Uterus (tissue), 4 donors: ENCODE results near the gene SPDYC. TPM values are rescaled to one million over a fixed set of nuclear protein-coding genes. Genes with fewer than 3 reads are reported as not detected.

Source experiments
- DNase-seq, 2 donors: peaks; one replicate each; pipeline ENCODE4 v3.0.0-alpha.2; 2019 to 2020
- H3K27ac ChIP-seq, 2 donors: fragments of 200-600 bp; sonication (generic); 1 replicate in 1 of 2; 2 replicates in 1 of 2; pipeline ENCODE4 v1.5.1; 2016 to 2018
- H3K27me3 ChIP-seq, 2 donors: fragments of 200-600 bp; sonication (generic); one replicate each; pipeline ENCODE4 v1.5.1; 2018 to 2019; ENCODE audit warnings: control low read depth in 1 of 2
- H3K36me3 ChIP-seq, 2 donors: fragments of 200-600 bp; sonication (generic); one replicate each; pipeline ENCODE4 v1.5.1; 2019; ENCODE audit warnings: control low read depth in 1 of 2
- H3K4me1 ChIP-seq, 2 donors: fragments of 200-600 bp; sonication (generic); one replicate each; pipeline ENCODE4 v1.5.1; 2018 to 2019; ENCODE audit warnings: control low read depth in 1 of 2
- H3K4me3 ChIP-seq, 2 donors: fragments of 200-600 bp; sonication (generic); 1 replicate in 1 of 2; 2 replicates in 1 of 2; pipeline ENCODE4 v1.5.1; 2018 to 2019; ENCODE audit warnings: mild to moderate bottlenecking in 1 of 2
- H3K9me3 ChIP-seq, 2 donors: fragments of 200-600 bp; sonication (generic); one replicate each; pipeline ENCODE4 v1.5.1; 2019; ENCODE audit warnings: control low read depth in 1 of 2
- POLR2A ChIP-seq, 2 donors: fragments of 450-650 bp; IDR thresholded peaks; one replicate each; pipeline ENCODE4 v1.6.1; 2016; ENCODE audit warnings: antibody characterized with exemption in 2 of 2, mild to moderate bottlenecking in 1 of 2, moderate library complexity in 1 of 2
- intact Hi-C: fragments of 100-400 bp; cut with DNase I; formaldehyde crosslinking; loops from one replicate; pipeline ENCODE4 v1.15.1; 2023; ENCODE audit warnings: low total_unique reads
- total RNA-seq, 4 donors: library from RNA; depleted of rRNA in 3 of 4; stranded (reverse); fragments of >200 nt in 3 of 4; gene quantifications; one replicate each; pipeline versions ENCODE4 v1.1.0 to v1.2.4, GENCODE V29; 2014 to 2023
- TF ChIP-seq, protein P1 (sequence below), 4 experiments: fragments of 200-600 bp in 2 of 4; fragments of 450-650 bp in 2 of 4; sonication (generic) in 2 of 4; IDR thresholded peaks; one replicate each; pipeline ENCODE4 v1.5.1; 2016 to 2019; ENCODE audit warnings: antibody characterized with exemption in 4 of 4, mild to moderate bottlenecking in 2 of 4, moderate library complexity in 1 of 4
- donor health status: DM: yes; HTN: yes; CAD: no.

The SPDYC gene
- total RNA-seq, 4 donors from 2014 or later: not detected

DNA sequence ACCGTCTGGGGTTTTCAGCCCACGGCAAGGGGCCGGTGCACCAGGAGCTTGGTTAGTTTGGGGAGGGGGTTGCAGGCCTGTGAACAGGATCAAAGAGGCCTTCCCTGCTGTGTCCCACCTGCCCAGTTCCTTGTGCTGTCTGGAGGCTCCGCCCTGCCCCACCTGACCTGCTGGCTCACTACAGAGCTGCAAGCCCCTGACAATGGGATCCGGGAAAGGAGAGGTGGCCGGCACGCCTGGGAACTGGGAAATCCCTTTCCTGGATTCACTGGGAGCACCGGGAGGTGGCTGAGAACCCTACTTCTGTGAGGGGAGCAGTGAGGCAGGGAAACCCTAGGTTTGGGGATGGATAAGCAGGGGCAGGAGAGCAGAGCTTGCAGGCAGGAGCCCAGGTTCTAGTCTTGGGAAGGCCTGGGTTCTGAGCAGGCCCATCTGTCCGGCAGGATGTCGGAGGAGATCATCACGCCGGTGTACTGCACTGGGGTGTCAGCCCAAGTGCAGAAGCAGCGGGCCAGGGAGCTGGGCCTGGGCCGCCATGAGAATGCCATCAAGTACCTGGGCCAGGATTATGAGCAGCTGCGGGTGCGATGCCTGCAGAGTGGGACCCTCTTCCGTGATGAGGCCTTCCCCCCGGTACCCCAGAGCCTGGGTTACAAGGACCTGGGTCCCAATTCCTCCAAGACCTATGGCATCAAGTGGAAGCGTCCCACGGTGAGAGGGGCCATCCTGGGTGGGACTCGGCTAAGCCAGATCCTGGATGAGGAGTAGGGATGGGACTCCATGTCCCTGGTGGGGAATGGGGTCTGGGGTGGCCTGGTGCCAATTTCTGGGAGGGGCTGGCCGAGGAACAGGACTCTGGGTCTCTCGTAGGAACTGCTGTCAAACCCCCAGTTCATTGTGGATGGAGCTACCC, 12.5 kb downstream of the SPDYC start:
- no peaks in the 10 kb centered on the region for H3K36me3 ChIP-seq
- intact Hi-C loops: no loop called here

DNA sequence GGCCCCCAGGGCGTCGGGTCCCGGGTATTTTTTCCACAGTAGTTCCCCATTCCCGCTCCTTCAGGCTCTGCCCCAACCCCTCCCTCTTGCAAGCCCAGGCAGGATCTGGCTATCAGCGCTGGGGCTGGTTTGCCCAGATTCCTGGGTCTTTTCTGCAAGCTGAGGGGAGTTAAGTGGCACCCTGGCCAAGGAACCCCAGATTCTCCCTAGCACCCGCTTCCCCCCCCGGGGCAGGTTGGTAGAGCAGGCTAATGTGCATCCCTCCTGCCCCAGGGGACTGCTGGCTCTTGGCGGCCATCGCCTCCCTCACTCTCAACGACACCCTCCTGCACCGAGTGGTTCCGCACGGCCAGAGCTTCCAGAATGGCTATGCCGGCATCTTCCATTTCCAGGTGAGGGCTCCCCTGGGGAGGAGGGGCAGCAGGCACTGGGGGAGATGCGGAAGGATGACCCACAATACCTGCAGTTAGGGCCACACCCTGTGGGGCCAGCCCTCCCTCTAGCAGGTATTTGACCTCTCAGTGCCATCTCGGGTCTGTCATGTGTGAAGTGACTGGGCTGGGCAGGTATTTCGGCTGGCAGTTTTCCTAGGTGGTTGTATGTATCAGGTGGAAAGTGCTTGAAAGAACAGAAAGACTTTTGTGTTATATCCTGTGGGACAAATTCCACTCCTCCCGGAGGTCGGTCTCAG, 13.3 kb downstream of the SPDYC start:
- no peaks in the 10 kb centered on the region for H3K27me3 ChIP-seq
- H3K36me3 ChIP-seq: no peaks in the 10 kb centered on the region
- TF ChIP-seq, protein P1, sequence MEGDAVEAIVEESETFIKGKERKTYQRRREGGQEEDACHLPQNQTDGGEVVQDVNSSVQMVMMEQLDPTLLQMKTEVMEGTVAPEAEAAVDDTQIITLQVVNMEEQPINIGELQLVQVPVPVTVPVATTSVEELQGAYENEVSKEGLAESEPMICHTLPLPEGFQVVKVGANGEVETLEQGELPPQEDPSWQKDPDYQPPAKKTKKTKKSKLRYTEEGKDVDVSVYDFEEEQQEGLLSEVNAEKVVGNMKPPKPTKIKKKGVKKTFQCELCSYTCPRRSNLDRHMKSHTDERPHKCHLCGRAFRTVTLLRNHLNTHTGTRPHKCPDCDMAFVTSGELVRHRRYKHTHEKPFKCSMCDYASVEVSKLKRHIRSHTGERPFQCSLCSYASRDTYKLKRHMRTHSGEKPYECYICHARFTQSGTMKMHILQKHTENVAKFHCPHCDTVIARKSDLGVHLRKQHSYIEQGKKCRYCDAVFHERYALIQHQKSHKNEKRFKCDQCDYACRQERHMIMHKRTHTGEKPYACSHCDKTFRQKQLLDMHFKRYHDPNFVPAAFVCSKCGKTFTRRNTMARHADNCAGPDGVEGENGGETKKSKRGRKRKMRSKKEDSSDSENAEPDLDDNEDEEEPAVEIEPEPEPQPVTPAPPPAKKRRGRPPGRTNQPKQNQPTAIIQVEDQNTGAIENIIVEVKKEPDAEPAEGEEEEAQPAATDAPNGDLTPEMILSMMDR (IDR thresholded peaks at IDR 0.05): no peak
- TF ChIP-seq POLR2A (IDR thresholded peaks at IDR 0.05): no peak
- intact Hi-C loops: no loop called here
- H3K27ac ChIP-seq: peak overlapping the region; percentile 82 to 91
- no peak overlapping the region for H3K4me3 ChIP-seq
- no peaks in the 10 kb centered on the region for H3K9me3 ChIP-seq
- peaks cover 0 to 11% of the 10 kb centered on the region in 2 donors for H3K4me1 ChIP-seq
- no peak for DNase-seq

More for the DNA sequence above, 12.5 kb downstream of the SPDYC start:
- no peaks in the 10 kb centered on the region for H3K27me3 ChIP-seq
- DNase-seq: no peak
- H3K4me1 ChIP-seq: peaks cover 0 to 11% of the 10 kb centered on the region in 2 donors
- H3K4me3 ChIP-seq: peak overlapping the region; percentile 63 to 81
- H3K27ac ChIP-seq: peak overlapping the region; percentile 82 to 91
- no peak for TF ChIP-seq POLR2A (IDR thresholded peaks at IDR 0.05)
- TF ChIP-seq, protein P1 (IDR thresholded peaks at IDR 0.05): no peak
- no peaks in the 10 kb centered on the region for H3K9me3 ChIP-seq

GRCh38 chr11:65184146-65184545, 14.1 kb downstream of the SPDYC start:
- no peak overlapping the region for H3K27ac ChIP-seq
- no peak for TF ChIP-seq POLR2A (IDR thresholded peaks at IDR 0.05)
- TF ChIP-seq, protein P1 (IDR thresholded peaks at IDR 0.05): no peak
- no peaks in the 10 kb centered on the region for H3K9me3 ChIP-seq
- H3K36me3 ChIP-seq: no peaks in the 10 kb centered on the region
- no peak for DNase-seq
- H3K4me3 ChIP-seq: no peak overlapping the region
- H3K27me3 ChIP-seq: no peaks in the 10 kb centered on the region
- peaks cover 0 to 11% of the 10 kb centered on the region in 2 donors for H3K4me1 ChIP-seq
- intact Hi-C loops: no loop called here

- H3K4me3 ChIP-seq: no peak overlapping the region
- no peaks in the 10 kb centered on the region for H3K9me3 ChIP-seq
- H3K36me3 ChIP-seq: no peaks in the 10 kb centered on the region
- no peak overlapping the region for H3K27ac ChIP-seq
- intact Hi-C loops: no loop called here
- TF ChIP-seq, protein P1 (IDR thresholded peaks at IDR 0.05): no peak
- TF ChIP-seq POLR2A (IDR thresholded peaks at IDR 0.05): no peak
- DNase-seq: no peak
- H3K27me3 ChIP-seq: no peaks in the 10 kb centered on the region
- H3K4me1 ChIP-seq: peaks cover 0 to 11% of the 10 kb centered on the region in 2 donors
These were observed 15.1 kb downstream of the SPDYC start for GRCh38 chr11:65185171-65185570.

DNA sequence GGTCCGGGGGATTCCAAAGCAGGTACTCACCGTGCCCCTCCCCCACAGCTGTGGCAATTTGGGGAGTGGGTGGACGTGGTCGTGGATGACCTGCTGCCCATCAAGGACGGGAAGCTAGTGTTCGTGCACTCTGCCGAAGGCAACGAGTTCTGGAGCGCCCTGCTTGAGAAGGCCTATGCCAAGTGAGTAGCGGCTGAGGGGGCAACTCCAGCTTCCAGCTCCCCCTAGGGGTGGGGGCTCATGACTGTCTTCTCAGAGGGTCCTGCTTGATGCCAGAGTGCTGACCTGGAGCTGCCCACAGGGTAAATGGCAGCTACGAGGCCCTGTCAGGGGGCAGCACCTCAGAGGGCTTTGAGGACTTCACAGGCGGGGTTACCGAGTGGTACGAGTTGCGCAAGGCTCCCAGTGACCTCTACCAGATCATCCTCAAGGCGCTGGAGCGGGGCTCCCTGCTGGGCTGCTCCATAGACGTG, 15.9 kb downstream of the SPDYC start:
- intact Hi-C loops: no loop called here
- no peak for DNase-seq
- no peaks in the 10 kb centered on the region for H3K9me3 ChIP-seq
- H3K36me3 ChIP-seq: no peaks in the 10 kb centered on the region
- no peak for TF ChIP-seq POLR2A (IDR thresholded peaks at IDR 0.05)
- TF ChIP-seq, protein P1 (IDR thresholded peaks at IDR 0.05): no peak
- H3K27me3 ChIP-seq: no peaks in the 10 kb centered on the region
- peaks cover 0 to 11% of the 10 kb centered on the region in 2 donors for H3K4me1 ChIP-seq
- no peak overlapping the region for H3K27ac ChIP-seq
- H3K4me3 ChIP-seq: no peak overlapping the region
